ENCODE results near the gene NCKAP5.

NCKAP5 gene

GRCh38 chr2:132797071-132797470, 771.2 kb downstream of the NCKAP5 start:
- DNase-seq (ENCODE audit: extremely low spot score) = no peak
- TF ChIP-seq BHLHE40 (IDR thresholded peaks at IDR 0.05; ENCODE audit: borderline replicate concordance) (no peak), NFRKB (IDR thresholded peaks at IDR 0.05) (no peak), SP1 (IDR thresholded peaks at IDR 0.05) (no peak), ELF4 (IDR thresholded peaks at IDR 0.05) (no peak), TARDBP (IDR thresholded peaks at IDR 0.05) (no peak), SUZ12 (IDR thresholded peaks at IDR 0.05) (no peak), LEF1 (IDR thresholded peaks at IDR 0.05; ENCODE audit: borderline replicate concordance) (no peak), CTBP1 (IDR thresholded peaks at IDR 0.05; ENCODE audit: borderline replicate concordance) (no peak), FOXA1 (IDR thresholded peaks at IDR 0.05) (no peak), FOXK2 (IDR thresholded peaks at IDR 0.05) (no peak), L3MBTL2 (conservative IDR thresholded peaks at IDR 0.05) (no peak), HDGF (IDR thresholded peaks at IDR 0.05; ENCODE audit: borderline replicate concordance) (no peak), ZNF384 (IDR thresholded peaks at IDR 0.05) (no peak)
- ChIA-PET CTCF (no interaction called here), POLR2A (no interaction called here)

- CTCF ChIA-PET = no interaction called here
- TF ChIP-seq BHLHE40 (IDR thresholded peaks at IDR 0.05; ENCODE audit: borderline replicate concordance) (no peak), FOXM1 (IDR thresholded peaks at IDR 0.05; ENCODE audit: borderline replicate concordance) (no peak), NFRKB (IDR thresholded peaks at IDR 0.05) (no peak), ELF4 (IDR thresholded peaks at IDR 0.05) (no peak), ZNF384 (IDR thresholded peaks at IDR 0.05) (no peak), PKNOX1 (IDR thresholded peaks at IDR 0.05) (no peak), SP1 (IDR thresholded peaks at IDR 0.05) (no peak)
- POLR2A ChIA-PET = no interaction called here
Measured at GRCh38 chr2:132795220-132795619, 773.0 kb downstream of the NCKAP5 start.

GRCh38 chr2:132793532-132793931, 774.7 kb downstream of the NCKAP5 start:
- ChIA-PET CTCF (no interaction called here), POLR2A (no interaction called here)
- TF ChIP-seq ARNT (IDR thresholded peaks at IDR 0.05) = no peak
- no peak for TF ChIP-seq CTBP1 (IDR thresholded peaks at IDR 0.05; ENCODE audit: borderline replicate concordance)
- no peak for TF ChIP-seq FOXM1 (IDR thresholded peaks at IDR 0.05; ENCODE audit: borderline replicate concordance)
- no peak for TF ChIP-seq NFRKB (IDR thresholded peaks at IDR 0.05)
- no peak for TF ChIP-seq BHLHE40 (IDR thresholded peaks at IDR 0.05; ENCODE audit: borderline replicate concordance)
- no peak for TF ChIP-seq PKNOX1 (IDR thresholded peaks at IDR 0.05)
- no peak for DNase-seq (ENCODE audit: extremely low spot score)

More at GRCh38 chr2:132795220-132795619, 773.0 kb downstream of the NCKAP5 start:
- DNase-seq (ENCODE audit: extremely low spot score) = no peak

GRCh38 chr2:132790207-132790785, 778.0 kb downstream of the NCKAP5 start:
- TF ChIP-seq SP1 (IDR thresholded peaks at IDR 0.05) (no peak), FOXM1 (IDR thresholded peaks at IDR 0.05; ENCODE audit: borderline replicate concordance) (no peak), PKNOX1 (IDR thresholded peaks at IDR 0.05) (no peak), ELF4 (IDR thresholded peaks at IDR 0.05) (no peak), NFRKB (IDR thresholded peaks at IDR 0.05) (no peak), L3MBTL2 (conservative IDR thresholded peaks at IDR 0.05) (no peak), ARNT (IDR thresholded peaks at IDR 0.05) (no peak), HDGF (IDR thresholded peaks at IDR 0.05; ENCODE audit: borderline replicate concordance) (no peak), BHLHE40 (IDR thresholded peaks at IDR 0.05; ENCODE audit: borderline replicate concordance) (no peak), ZNF384 (IDR thresholded peaks at IDR 0.05) (no peak), SUZ12 (IDR thresholded peaks at IDR 0.05) (no peak), CTBP1 (IDR thresholded peaks at IDR 0.05; ENCODE audit: borderline replicate concordance) (no peak), TARDBP (IDR thresholded peaks at IDR 0.05) (no peak), LEF1 (IDR thresholded peaks at IDR 0.05; ENCODE audit: borderline replicate concordance) (no peak), FOXK2 (IDR thresholded peaks at IDR 0.05) (no peak), FOXA1 (IDR thresholded peaks at IDR 0.05) (no peak)
- DNase-seq (ENCODE audit: extremely low spot score) = no peak
- ChIA-PET CTCF (no interaction called here), POLR2A (no interaction called here)

GRCh38 chr2:132789066-132789465, 779.2 kb downstream of the NCKAP5 start:
- ChIA-PET CTCF (no interaction called here), POLR2A (no interaction called here)
- TF ChIP-seq ZNF384 (IDR thresholded peaks at IDR 0.05) = no peak
- TF ChIP-seq ELF4 (IDR thresholded peaks at IDR 0.05) = no peak
- no peak for TF ChIP-seq TARDBP (IDR thresholded peaks at IDR 0.05)
- TF ChIP-seq FOXM1 (IDR thresholded peaks at IDR 0.05; ENCODE audit: borderline replicate concordance) = no peak
- TF ChIP-seq SUZ12 (IDR thresholded peaks at IDR 0.05) = no peak
- no peak for TF ChIP-seq SP1 (IDR thresholded peaks at IDR 0.05)
- TF ChIP-seq BHLHE40 (IDR thresholded peaks at IDR 0.05; ENCODE audit: borderline replicate concordance) = no peak
- TF ChIP-seq ARNT (IDR thresholded peaks at IDR 0.05) = no peak
- no peak for DNase-seq (ENCODE audit: extremely low spot score)

GRCh38 chr2:132788310-132788838, 779.9 kb downstream of the NCKAP5 start:
- CTCF ChIA-PET = no interaction called here

More at GRCh38 chr2:132788310-132788838, 779.9 kb downstream of the NCKAP5 start:
- TF ChIP-seq FOXK2 (IDR thresholded peaks at IDR 0.05) = no peak
- TF ChIP-seq ELF4 (IDR thresholded peaks at IDR 0.05) = no peak
- no peak for TF ChIP-seq L3MBTL2 (conservative IDR thresholded peaks at IDR 0.05)
- no peak for TF ChIP-seq SP1 (IDR thresholded peaks at IDR 0.05)
- POLR2A ChIA-PET = no interaction called here
- no peak for DNase-seq (ENCODE audit: extremely low spot score)

All from HEK293T (cell line).